ENCODE results near the gene MAP3K3. TPM values are rescaled to one million over a fixed set of nuclear protein-coding genes. Genes with fewer than 3 reads are reported as not detected.
A peak's percentile ranks its signal among the peaks of the same experiment; 100 is the strongest.

Gene MAP3K3
- total and polyA plus RNA-seq, 2 experiments from 2014 or later: 8.6 to 36.7 TPM

DNA sequence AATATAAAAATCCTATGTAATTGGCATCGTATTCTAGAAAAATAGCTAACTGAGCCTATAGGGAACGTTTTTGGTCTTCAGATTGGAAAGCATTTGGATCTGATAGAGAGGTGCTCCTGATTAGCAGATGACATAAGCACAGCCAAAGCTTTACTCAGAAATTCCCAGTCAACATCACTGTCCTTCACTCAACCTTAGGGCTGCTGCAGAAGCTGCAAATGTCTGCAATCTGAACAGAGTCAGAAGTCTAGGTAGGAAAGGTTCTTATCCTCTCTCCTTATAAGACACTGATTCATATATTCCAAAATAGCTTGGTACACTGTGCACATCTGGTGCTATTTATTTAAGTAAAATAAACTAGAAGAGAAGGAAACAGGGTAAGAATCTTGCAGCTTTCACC, 100.2 kb downstream of the MAP3K3 start:
- Histone ChIP-seq H3K79me2 (ENCODE audit: insufficient read depth) (no peaks in the 10 kb centered on the region), H3K36me3 (ENCODE audit: low read depth) (peaks cover 13% of the 10 kb centered on the region), H4K20me1 (ENCODE audit: insufficient read depth) (no peaks in the 10 kb centered on the region), H2AFZ (no peak overlapping the region), H3K27me3 (replicated peaks; ENCODE audit: insufficient read depth) (no peaks in the 10 kb centered on the region), H3F3A (ENCODE audit: insufficient read depth) (no peaks in the 10 kb centered on the region), H3K4me1 (ENCODE audit: insufficient read depth) (no peaks in the 10 kb centered on the region), H3K9me3 (ENCODE audit: low read depth) (no peaks in the 10 kb centered on the region), H3K4me3 (no peak overlapping the region), H3K4me2 (ENCODE audit: unreplicated experiment) (no peak overlapping the region), H3K9ac (no peak overlapping the region), H3K27ac (no peak overlapping the region), H3K9me2 (ENCODE audit: insufficient read depth) (no peaks in the 10 kb centered on the region)
- no peak for DNase-seq
- in situ Hi-C loops (cut with MboI): no loop called here
- 50% methylated on average over 2 of the region's 2 CpGs for WGBS, 2 experiments (ENCODE audit: low coverage in 1 of 2, low lambda C conversion rate in 2 of 2, missing lambda C conversion rate in 2 of 2)
- TF ChIP-seq EZH2 (IDR thresholded peaks at IDR 0.05; ENCODE audit: insufficient read depth, poor library complexity, severe bottlenecking): no peak
- TF ChIP-seq EZH2phosphoT487 (IDR thresholded peaks at IDR 0.05; ENCODE audit: insufficient read depth, low read depth): no peak

DNA sequence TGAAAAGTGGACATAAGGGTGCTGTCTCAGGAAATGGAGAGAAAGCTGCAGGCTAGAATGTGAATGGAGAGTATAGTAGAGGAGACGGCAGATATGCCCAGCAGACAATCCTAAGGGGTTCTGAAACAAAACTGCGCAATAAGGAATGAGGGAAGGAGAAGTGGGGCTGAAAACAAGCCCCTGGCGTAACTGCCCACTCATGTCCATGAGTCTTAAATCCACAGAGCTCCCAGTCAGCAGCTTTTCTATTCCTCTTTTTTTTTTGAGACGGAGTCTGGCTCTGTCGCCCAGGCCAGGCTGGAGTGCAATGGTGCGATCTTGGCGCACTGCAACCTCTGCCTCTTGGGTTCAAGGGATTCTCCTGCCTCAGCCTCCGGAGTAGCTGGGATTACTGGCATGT, 113.5 kb downstream of the MAP3K3 start:
- no peak overlapping the region for H3K4me2 ChIP-seq (ENCODE audit: unreplicated experiment)
- no peak overlapping the region for H2AFZ ChIP-seq
- H3K4me1 ChIP-seq (ENCODE audit: insufficient read depth): peaks cover 6% of the 10 kb centered on the region
- no peak overlapping the region for H3K4me3 ChIP-seq
- in situ Hi-C loops (cut with MboI): no loop called here
- no peak for DNase-seq
- peaks cover 3% of the 10 kb centered on the region; the same call in 1 of the 2 replicates for H3F3A ChIP-seq (ENCODE audit: insufficient read depth)
- H3K27ac ChIP-seq: no peak overlapping the region
- no peaks in the 10 kb centered on the region for H4K20me1 ChIP-seq (ENCODE audit: insufficient read depth)
- no peaks in the 10 kb centered on the region for H3K27me3 ChIP-seq (replicated peaks; ENCODE audit: insufficient read depth)
- TF ChIP-seq EZH2phosphoT487 (IDR thresholded peaks at IDR 0.05; ENCODE audit: insufficient read depth, low read depth) (no peak), EZH2 (IDR thresholded peaks at IDR 0.05; ENCODE audit: insufficient read depth, poor library complexity, severe bottlenecking) (no peak)
- H3K9me2 ChIP-seq (ENCODE audit: insufficient read depth): no peaks in the 10 kb centered on the region
- H3K36me3 ChIP-seq (ENCODE audit: low read depth): no peaks in the 10 kb centered on the region
- WGBS, 2 experiments (ENCODE audit: low coverage in 1 of 2, low lambda C conversion rate in 2 of 2, missing lambda C conversion rate in 2 of 2): 97 to 99% methylated on average over 8 of the region's 8 CpGs
- peaks cover 61% of the 10 kb centered on the region for H3K79me2 ChIP-seq (ENCODE audit: insufficient read depth)
- no peaks in the 10 kb centered on the region for H3K9me3 ChIP-seq (ENCODE audit: low read depth)
- H3K9ac ChIP-seq: no peak overlapping the region

DNA sequence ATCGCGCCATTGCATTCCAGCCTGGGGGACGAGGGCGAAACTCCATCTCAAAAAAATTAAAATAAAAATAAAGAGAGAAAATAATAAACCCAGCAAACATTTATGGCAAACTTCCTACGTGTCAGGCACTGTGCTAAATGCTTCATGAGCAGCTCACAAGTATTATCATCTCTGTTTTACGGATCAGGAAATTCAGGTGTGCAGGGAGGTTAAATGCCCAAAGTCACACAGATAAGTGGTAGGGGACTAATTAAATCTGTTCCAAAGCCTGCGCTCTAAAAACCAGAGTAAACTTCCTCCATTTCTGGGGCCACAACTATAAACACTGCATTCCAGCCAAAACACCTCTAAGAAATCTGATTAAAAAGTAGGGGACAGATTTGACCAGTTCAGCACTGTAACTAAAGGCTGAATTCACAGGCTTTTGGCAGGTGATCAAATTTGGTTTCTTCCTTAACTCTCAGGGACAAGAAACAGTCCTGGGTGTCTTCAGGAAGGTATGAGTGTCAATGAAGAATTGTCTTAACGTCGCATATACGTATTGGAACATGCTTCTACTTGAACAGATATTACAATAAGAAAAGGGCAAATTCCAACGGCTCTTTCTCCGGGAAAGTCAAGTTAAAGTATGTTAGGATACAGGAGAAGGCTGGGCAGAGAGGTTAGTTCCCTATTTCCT, 118.4 kb downstream of the MAP3K3 start:
- H3K9ac ChIP-seq: peak overlapping the region; percentile 85
- peaks cover 2% of the 10 kb centered on the region for H3K36me3 ChIP-seq (ENCODE audit: low read depth)
- 35 to 37% methylated on average over 12 of the region's 12 CpGs for WGBS, 2 experiments (ENCODE audit: low coverage in 1 of 2, low lambda C conversion rate in 2 of 2, missing lambda C conversion rate in 2 of 2)
- peak overlapping the region; percentile 96 for H3K4me2 ChIP-seq (ENCODE audit: unreplicated experiment)
- H3K4me1 ChIP-seq (ENCODE audit: insufficient read depth): peaks cover 6% of the 10 kb centered on the region
- H2AFZ ChIP-seq: peak overlapping the region; percentile 95
- TF ChIP-seq EZH2 (IDR thresholded peaks at IDR 0.05; ENCODE audit: insufficient read depth, poor library complexity, severe bottlenecking) (no peak), EZH2phosphoT487 (IDR thresholded peaks at IDR 0.05; ENCODE audit: insufficient read depth, low read depth) (no peak)
- H3K4me3 ChIP-seq: peak overlapping the region; percentile 92
- peaks cover 53% of the 10 kb centered on the region for H3K79me2 ChIP-seq (ENCODE audit: insufficient read depth)
- peak overlapping the region; percentile 70 for H3K27ac ChIP-seq
- no peaks in the 10 kb centered on the region for H3K27me3 ChIP-seq (replicated peaks; ENCODE audit: insufficient read depth)
- H4K20me1 ChIP-seq (ENCODE audit: insufficient read depth): no peaks in the 10 kb centered on the region
- no peaks in the 10 kb centered on the region for H3K9me2 ChIP-seq (ENCODE audit: insufficient read depth)
- peaks cover 39% of the 10 kb centered on the region for H3F3A ChIP-seq (ENCODE audit: insufficient read depth)
- in situ Hi-C loops (cut with MboI): no loop called here
- DNase-seq: peak; percentile 40
- no peaks in the 10 kb centered on the region for H3K9me3 ChIP-seq (ENCODE audit: low read depth)

DNA sequence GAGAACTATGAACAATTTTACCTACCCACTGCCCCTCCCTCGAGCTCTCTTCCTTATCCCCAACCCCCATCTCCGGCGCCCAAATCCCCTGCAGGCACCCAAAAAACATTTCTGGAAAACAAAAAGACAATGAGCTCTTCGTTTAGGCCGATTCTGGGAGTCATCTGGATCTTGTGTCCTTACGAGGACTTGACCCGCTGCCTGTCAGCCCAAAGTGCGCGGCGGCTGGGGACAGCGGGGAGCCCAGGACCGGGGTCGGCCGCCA, 118.9 kb downstream of the MAP3K3 start:
- no peaks in the 10 kb centered on the region for H3K9me3 ChIP-seq (ENCODE audit: low read depth)
- peak overlapping the region; percentile 85 for H3K9ac ChIP-seq
- H3F3A ChIP-seq (ENCODE audit: insufficient read depth): peaks cover 43% of the 10 kb centered on the region
- peaks cover 7% of the 10 kb centered on the region for H3K36me3 ChIP-seq (ENCODE audit: low read depth)
- 1% methylated on average over 13 to 14 of the region's 14 CpGs for WGBS, 2 experiments (ENCODE audit: low coverage in 1 of 2, low lambda C conversion rate in 2 of 2, missing lambda C conversion rate in 2 of 2)
- H3K27me3 ChIP-seq (replicated peaks; ENCODE audit: insufficient read depth): no peaks in the 10 kb centered on the region
- H3K4me2 ChIP-seq (ENCODE audit: unreplicated experiment): peak overlapping the region; percentile 96
- peak overlapping the region; percentile 95 for H2AFZ ChIP-seq
- H3K79me2 ChIP-seq (ENCODE audit: insufficient read depth): peaks cover 50% of the 10 kb centered on the region
- DNase-seq: no peak
- H3K27ac ChIP-seq: peak overlapping the region; percentile 70
- in situ Hi-C loops (cut with MboI): no loop called here
- no peaks in the 10 kb centered on the region for H3K9me2 ChIP-seq (ENCODE audit: insufficient read depth)
- TF ChIP-seq EZH2 (IDR thresholded peaks at IDR 0.05; ENCODE audit: insufficient read depth, poor library complexity, severe bottlenecking): no peak
- no peak for TF ChIP-seq EZH2phosphoT487 (IDR thresholded peaks at IDR 0.05; ENCODE audit: insufficient read depth, low read depth)
- H4K20me1 ChIP-seq (ENCODE audit: insufficient read depth): no peaks in the 10 kb centered on the region
- peak overlapping the region; percentile 92 for H3K4me3 ChIP-seq
- H3K4me1 ChIP-seq (ENCODE audit: insufficient read depth): peaks cover 6% of the 10 kb centered on the region
